Subcutaneous abdominal adipose tissue (tissue), 5 donors: Measurements from ENCODE around the gene ARHGEF33.
A peak's percentile ranks its signal among the peaks of the same experiment; 100 is the strongest.

Source experiments
- H3K27ac ChIP-seq: one replicate; pipeline ENCODE4 v1.7.0; 2013; ENCODE audit warnings: low read depth, mild to moderate bottlenecking, inconsistent platforms, low read length, moderate library complexity
- H3K27me3 ChIP-seq, 5 donors: one replicate each; pipeline ENCODE4 v1.7.0; 2013; ENCODE audit warnings: low read length in 5 of 5, inconsistent platforms in 1 of 5; ENCODE audit not compliant: control insufficient read depth in 5 of 5, insufficient read depth in 4 of 5
- H3K36me3 ChIP-seq, 5 donors: one replicate each; pipeline ENCODE4 v1.7.0; 2013; ENCODE audit warnings: low read length in 5 of 5; ENCODE audit not compliant: control insufficient read depth in 5 of 5, insufficient read depth in 5 of 5
- H3K4me1 ChIP-seq, 5 donors: one replicate each; pipeline ENCODE4 v1.7.0; 2013; ENCODE audit warnings: low read length in 5 of 5, mild to moderate bottlenecking in 3 of 5, moderate library complexity in 1 of 5; ENCODE audit not compliant: control insufficient read depth in 5 of 5, insufficient read depth in 5 of 5
- H3K4me3 ChIP-seq, 5 donors: one replicate each; pipeline ENCODE4 v1.7.0; 2013; ENCODE audit warnings: low read length in 5 of 5, low read depth in 1 of 5
- H3K9ac ChIP-seq, 5 donors: one replicate each; pipeline ENCODE4 v1.7.0; 2013; ENCODE audit warnings: low read length in 5 of 5, mild to moderate bottlenecking in 4 of 5, moderate library complexity in 3 of 5
- H3K9me3 ChIP-seq, 5 donors: one replicate each; pipeline ENCODE4 v1.7.0; 2013; ENCODE audit warnings: low read length in 5 of 5; ENCODE audit not compliant: control insufficient read depth in 5 of 5
- donor health status: healthy.
- donor health status: healthy.
- donor health status: healthy.
- donor health status: healthy.
- donor health status: healthy.

ARHGEF33 gene

GRCh38 chr2:38948387-38948882 lies 58.8 kb downstream of the ARHGEF33 start:
- Histone ChIP-seq H3K4me1 (peaks cover 0 to 10% (median 5%) of the 10 kb centered on the region in 5 donors), H3K27me3 (no peaks in the 10 kb centered on the region), H3K4me3 (no peak overlapping the region), H3K36me3 (no peaks in the 10 kb centered on the region), H3K9me3 (no peaks in the 10 kb centered on the region), H3K27ac (no peak overlapping the region), H3K9ac (no peak overlapping the region)

GRCh38 chr2:38948995-38949394 lies 59.3 kb downstream of the ARHGEF33 start:
- no peak overlapping the region for H3K4me3 ChIP-seq
- no peak overlapping the region for H3K9ac ChIP-seq
- H3K4me1 ChIP-seq = peaks cover 0 to 10% (median 5%) of the 10 kb centered on the region in 5 donors
- H3K36me3 ChIP-seq = no peaks in the 10 kb centered on the region
- H3K27me3 ChIP-seq = no peaks in the 10 kb centered on the region
- H3K9me3 ChIP-seq = no peaks in the 10 kb centered on the region
- no peak overlapping the region for H3K27ac ChIP-seq

- H3K4me3 ChIP-seq = no peak overlapping the region
- H3K27me3 ChIP-seq = no peaks in the 10 kb centered on the region
- H3K9ac ChIP-seq = no peak overlapping the region
- no peaks in the 10 kb centered on the region for H3K4me1 ChIP-seq
- H3K27ac ChIP-seq = no peak overlapping the region
- H3K9me3 ChIP-seq = no peaks in the 10 kb centered on the region
- no peaks in the 10 kb centered on the region for H3K36me3 ChIP-seq
Observed at GRCh38 chr2:38951766-38952165, 62.1 kb downstream of the ARHGEF33 start.

GRCh38 chr2:38957972-38958371 lies 68.3 kb downstream of the ARHGEF33 start:
- no peak overlapping the region for H3K27ac ChIP-seq
- peaks cover 0 to 12% (median 12%) of the 10 kb centered on the region in 5 donors for H3K4me1 ChIP-seq
- peaks cover 0 to 2% (median 0%) of the 10 kb centered on the region in 5 donors for H3K27me3 ChIP-seq
- no peak overlapping the region for H3K9ac ChIP-seq
- no peak overlapping the region for H3K4me3 ChIP-seq
- peaks cover 0 to 4% (median 3%) of the 10 kb centered on the region in 5 donors for H3K9me3 ChIP-seq
- H3K36me3 ChIP-seq = no peaks in the 10 kb centered on the region

- no peak overlapping the region for H3K27ac ChIP-seq
- no peaks in the 10 kb centered on the region for H3K36me3 ChIP-seq
- H3K27me3 ChIP-seq = peaks cover 0 to 2% (median 0%) of the 10 kb centered on the region in 5 donors
- peaks cover 0 to 4% (median 3%) of the 10 kb centered on the region in 5 donors for H3K9me3 ChIP-seq
- H3K4me1 ChIP-seq = peaks cover 0 to 12% (median 12%) of the 10 kb centered on the region in 5 donors
- H3K9ac ChIP-seq = no peak overlapping the region
- H3K4me3 ChIP-seq = peak overlapping the region in 4 of 5 donors; percentile 57 to 70 (median 60)
Observed at GRCh38 chr2:38959466-38959865, 69.8 kb downstream of the ARHGEF33 start.

- H3K4me3 ChIP-seq = peak overlapping the region in 4 of 5 donors; percentile 57 to 70 (median 60)
- peaks cover 0 to 2% (median 0%) of the 10 kb centered on the region in 5 donors for H3K27me3 ChIP-seq
- peaks cover 0 to 4% (median 3%) of the 10 kb centered on the region in 5 donors for H3K9me3 ChIP-seq
- H3K4me1 ChIP-seq = peaks cover 0 to 12% (median 12%) of the 10 kb centered on the region in 5 donors
- H3K9ac ChIP-seq = no peak overlapping the region
- H3K36me3 ChIP-seq = no peaks in the 10 kb centered on the region
- H3K27ac ChIP-seq = no peak overlapping the region
Observed at GRCh38 chr2:38959938-38960608, 70.4 kb downstream of the ARHGEF33 start.

- no peak overlapping the region for H3K9ac ChIP-seq
- H3K27ac ChIP-seq = no peak overlapping the region
- H3K27me3 ChIP-seq = peaks cover 0 to 2% (median 0%) of the 10 kb centered on the region in 5 donors
- H3K4me3 ChIP-seq = peak overlapping the region in 4 of 5 donors; percentile 57 to 70 (median 60)
- H3K9me3 ChIP-seq = peaks cover 0 to 4% (median 3%) of the 10 kb centered on the region in 5 donors
- peaks cover 0 to 12% (median 12%) of the 10 kb centered on the region in 5 donors for H3K4me1 ChIP-seq
- H3K36me3 ChIP-seq = no peaks in the 10 kb centered on the region
Observed at GRCh38 chr2:38960609-38961320, 71.1 kb downstream of the ARHGEF33 start.

GRCh38 chr2:38966006-38966405 lies 76.3 kb downstream of the ARHGEF33 start:
- Histone ChIP-seq H3K27ac (no peak overlapping the region), H3K9ac (no peak overlapping the region), H3K9me3 (no peaks in the 10 kb centered on the region), H3K36me3 (no peaks in the 10 kb centered on the region), H3K4me1 (peaks cover 0 to 2% (median 0%) of the 10 kb centered on the region in 5 donors), H3K4me3 (no peak overlapping the region), H3K27me3 (no peaks in the 10 kb centered on the region)

- no peaks in the 10 kb centered on the region for H3K36me3 ChIP-seq
- no peak overlapping the region for H3K4me3 ChIP-seq
- no peaks in the 10 kb centered on the region for H3K27me3 ChIP-seq
- no peaks in the 10 kb centered on the region for H3K9me3 ChIP-seq
- H3K4me1 ChIP-seq = peaks cover 0 to 2% (median 0%) of the 10 kb centered on the region in 5 donors
- no peak overlapping the region for H3K9ac ChIP-seq
- no peak overlapping the region for H3K27ac ChIP-seq
Observed at GRCh38 chr2:38966678-38967077, 77.0 kb downstream of the ARHGEF33 start.

- H3K4me3 ChIP-seq = no peak overlapping the region
- no peaks in the 10 kb centered on the region for H3K27me3 ChIP-seq
- no peak overlapping the region for H3K27ac ChIP-seq
- no peaks in the 10 kb centered on the region for H3K9me3 ChIP-seq
- no peak overlapping the region for H3K9ac ChIP-seq
- H3K4me1 ChIP-seq = peaks cover 0 to 10% (median 2%) of the 10 kb centered on the region in 5 donors
- H3K36me3 ChIP-seq = no peaks in the 10 kb centered on the region
Observed at GRCh38 chr2:38968021-38968420, 78.3 kb downstream of the ARHGEF33 start.
